GM19035 (cell line): ENCODE data around the gene TTC3.

ENCODE experiments used
- ATAC-seq: cut with Tn5 transposase; IDR thresholded peaks from one replicate; pipeline ENCODE4 v1.9.1; 2021; ENCODE audit not compliant: unreplicated experiment

TTC3 gene

DNA sequence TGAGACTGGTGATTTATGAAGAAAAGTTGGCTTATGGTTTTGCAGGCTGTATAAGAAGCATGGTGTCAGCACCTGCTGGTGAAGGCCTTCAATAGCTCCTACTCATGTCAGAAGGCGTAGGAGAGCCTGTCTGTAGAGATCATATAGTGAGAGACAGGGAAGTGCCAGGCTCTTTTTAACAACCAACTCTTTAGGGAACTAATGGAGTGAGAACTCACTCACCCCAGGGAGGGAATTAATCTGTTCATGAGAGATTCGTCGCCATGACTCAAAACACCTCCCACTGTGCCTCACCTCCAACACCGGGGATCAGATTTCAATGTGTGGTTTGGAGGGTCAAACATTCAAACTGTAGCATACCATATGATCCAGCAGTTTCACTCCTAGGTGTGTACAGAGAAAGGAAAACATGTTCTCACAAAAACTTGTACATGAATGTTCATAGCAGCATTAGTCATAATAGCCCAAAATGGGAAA, 72.6 kb downstream of the TTC3 start:
- ATAC-seq, result no peak

DNA sequence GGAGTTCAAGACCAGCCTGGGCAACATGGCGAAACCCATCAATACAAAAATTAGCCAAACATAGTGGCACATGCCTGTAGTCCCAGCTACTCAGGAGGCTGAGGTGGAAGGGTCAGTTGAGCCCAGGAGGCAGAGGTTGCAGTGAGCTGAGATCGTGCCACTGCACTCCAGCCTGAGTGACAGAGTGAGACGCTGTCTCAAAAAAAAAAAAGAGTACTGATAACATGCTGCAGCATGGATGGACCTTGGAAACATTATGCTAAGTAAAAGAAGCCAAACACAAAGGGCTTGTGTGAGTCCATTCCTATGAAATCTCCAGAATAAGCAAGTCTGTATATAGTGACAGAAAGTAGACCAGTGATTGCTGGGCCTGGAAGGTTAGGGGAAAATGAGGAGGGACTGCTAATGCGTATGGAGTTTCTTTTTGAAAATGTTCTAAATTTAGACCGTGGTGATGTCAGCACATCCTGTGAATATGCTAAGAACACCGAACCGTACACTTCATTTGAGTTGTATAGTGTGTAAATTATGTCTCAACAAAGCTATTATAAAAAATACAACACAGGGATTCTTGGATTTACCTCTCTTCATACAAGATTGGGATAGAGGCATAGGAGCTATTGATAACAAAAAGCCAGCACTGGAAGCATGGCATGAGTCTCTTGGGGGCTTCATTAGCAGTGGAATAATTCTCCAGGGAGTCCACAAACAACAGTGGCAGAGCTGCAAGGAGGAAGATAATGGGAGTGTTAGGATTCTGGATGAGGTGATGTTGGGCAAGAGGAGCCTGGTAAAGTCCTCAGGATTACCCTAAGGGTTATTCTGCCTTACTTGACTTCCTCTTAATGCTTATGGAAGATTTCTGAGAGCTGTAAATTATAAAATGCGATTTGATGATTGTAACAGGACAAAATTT, 73.5 kb downstream of the TTC3 start:
- ATAC-seq, result no peak

DNA sequence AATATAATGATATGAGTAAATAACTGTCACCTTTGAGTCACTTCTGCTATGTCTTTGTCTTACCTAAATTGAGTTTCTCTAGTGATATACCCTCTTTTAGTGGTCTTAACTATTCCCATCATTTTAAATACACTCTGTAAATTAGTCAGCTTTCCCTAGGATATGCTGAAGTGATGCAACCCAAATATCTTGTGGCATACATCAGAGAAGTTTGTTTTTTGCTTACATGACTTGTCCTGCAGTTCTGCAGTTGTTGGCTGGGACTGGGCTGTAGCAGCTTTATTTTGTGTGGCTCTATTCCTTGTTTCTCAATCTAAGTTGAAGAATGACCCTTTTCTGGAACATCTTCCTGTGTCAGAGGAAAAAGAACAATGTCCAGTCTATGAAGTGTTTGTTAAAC, 76.4 kb downstream of the TTC3 start:
- no peak for ATAC-seq

DNA sequence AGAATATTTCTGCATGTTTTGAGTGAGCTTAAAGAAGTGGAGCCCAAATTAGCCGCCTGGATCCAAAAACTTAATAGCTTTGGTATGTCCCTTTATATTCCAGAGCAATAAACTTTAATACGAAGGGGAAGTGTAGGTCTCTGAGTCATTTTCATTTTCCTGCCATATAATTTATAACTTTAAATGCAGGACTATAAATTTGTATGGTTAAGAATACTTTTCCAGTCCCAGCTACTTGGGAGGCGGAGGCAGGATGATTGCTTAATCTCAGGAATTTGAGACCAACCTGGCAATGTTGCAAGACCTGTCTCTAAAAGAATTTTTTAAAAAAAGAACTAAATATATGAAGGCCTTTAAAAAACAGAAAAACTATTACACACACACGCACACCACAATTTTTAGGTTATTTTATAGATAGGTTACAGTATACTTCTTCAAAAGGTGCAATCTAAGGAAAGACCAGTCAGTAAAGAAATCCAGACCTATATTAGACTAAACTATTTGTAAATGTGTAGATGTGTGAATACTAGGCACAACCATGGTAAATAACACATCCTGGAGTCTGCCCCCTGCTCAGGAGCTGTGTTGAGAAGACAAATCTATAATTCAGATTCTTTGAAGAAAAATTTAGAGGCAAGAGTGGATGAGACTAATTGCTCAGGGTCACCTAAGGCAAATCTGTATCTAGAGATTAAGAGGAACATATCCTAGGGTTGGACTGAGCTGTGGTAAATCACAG, 80.3 kb downstream of the TTC3 start:
- no peak for ATAC-seq

DNA sequence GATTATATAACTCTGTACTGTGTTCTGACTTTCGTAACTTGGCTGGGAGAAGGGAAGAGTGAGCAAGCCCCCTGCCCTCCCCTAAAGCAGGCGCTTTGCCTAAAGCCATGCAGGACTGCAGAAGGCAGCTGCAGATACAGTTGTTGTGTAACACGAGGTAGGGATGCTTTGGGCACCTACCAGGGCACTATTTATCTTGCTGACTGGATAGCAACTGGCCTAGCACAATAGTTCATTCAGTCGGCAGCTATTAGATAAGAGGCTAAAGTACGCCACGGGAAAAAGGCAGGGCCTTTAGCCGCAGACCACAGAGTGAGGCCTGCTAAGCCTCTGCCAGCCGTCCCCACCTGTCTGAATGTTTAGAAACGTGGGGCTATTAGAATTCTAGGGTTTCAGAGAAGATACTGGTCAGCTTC, 80.9 kb downstream of the TTC3 start:
- ATAC-seq, result no peak

DNA sequence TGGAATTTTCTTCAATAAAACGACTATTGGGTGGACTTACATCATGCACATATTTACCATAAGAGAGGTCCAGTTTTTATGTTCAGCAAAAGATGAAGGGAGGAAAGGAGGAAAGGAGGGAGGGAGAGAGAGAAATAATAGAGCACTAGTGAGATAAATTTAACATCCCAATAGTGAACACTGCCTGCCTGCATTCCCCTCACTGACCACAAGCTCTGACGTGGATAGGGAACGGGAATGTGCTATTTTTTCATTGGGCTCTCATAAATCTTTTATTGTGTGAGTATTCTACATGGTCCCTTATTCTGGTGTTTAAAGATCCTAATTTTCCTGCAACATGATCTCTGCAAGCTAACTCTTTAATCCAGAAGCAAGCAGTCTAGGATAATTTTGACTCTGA, 82.1 kb downstream of the TTC3 start:
- no peak for ATAC-seq

DNA sequence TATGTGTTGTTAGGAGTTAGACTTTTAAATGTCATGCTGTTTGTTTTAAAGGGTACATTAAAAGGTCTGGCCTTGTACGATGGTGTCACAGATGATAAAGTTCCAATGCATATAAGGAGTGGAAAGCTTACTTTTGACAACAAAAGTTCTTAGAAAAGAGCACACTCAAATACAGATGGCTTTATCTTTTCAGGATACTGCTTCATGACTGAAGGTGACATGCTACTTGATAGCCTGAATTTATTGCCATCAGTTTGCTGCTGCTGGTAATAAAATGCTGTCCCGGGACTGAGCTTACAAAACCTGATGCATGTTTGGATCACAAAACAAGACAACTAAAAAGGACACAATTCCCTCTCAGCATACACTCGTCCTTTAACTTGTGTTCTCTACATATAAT, 84.9 kb downstream of the TTC3 start:
- no peak for ATAC-seq

DNA sequence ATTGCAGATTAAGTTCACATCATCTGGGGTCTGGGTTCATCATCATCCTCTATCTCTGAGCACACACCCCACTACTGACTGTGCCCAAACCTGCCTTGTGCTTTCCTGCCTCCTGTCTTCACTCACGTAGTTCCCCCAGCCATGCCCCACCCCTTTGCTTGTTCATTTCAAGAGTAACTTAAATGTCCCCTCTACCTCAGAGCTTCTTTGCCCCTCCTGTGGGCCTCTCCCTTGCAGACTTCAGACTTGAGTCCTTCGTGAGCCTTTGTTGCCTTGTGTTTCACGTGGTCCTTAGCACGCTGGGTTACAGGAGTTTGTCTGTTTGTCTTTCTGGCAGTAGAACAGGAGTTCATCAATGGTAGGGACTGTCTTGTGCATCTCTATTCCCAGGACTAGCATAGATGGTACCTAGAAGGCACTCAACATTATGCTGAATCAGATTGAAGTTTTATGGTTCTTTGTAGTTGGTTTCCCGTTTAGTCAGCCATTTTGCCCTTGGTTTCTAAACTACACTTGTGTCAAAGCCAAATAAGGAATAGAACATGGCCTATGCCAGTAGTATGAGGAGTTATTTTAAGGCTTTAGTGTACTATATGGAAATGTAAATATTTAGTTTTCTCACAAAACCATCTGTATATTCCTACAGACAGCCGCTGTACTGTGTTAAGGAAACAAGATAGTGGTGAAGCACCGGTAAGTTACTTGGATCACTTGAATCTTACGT, 86.2 kb downstream of the TTC3 start:
- ATAC-seq, result peak; percentile 58

DNA sequence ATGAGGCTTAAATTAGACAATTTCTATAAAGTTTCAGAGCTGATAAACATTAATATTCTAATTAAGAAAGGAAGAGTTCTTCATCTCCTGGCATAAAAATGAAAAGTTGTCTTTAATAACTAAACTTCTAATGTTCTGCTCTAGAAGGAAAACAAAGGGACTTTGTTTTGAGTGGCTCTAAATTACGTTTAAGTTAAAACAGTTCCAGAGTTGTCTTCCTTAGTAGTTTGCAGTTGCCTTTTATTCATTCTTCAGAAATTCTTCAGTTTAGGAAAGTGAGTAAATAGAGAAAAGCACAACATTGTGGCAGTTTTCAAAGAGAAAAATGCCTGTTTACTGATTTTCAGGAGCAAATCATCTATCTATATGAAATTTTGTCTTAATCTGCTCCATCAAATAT, 86.9 kb downstream of the TTC3 start:
- no peak for ATAC-seq

DNA sequence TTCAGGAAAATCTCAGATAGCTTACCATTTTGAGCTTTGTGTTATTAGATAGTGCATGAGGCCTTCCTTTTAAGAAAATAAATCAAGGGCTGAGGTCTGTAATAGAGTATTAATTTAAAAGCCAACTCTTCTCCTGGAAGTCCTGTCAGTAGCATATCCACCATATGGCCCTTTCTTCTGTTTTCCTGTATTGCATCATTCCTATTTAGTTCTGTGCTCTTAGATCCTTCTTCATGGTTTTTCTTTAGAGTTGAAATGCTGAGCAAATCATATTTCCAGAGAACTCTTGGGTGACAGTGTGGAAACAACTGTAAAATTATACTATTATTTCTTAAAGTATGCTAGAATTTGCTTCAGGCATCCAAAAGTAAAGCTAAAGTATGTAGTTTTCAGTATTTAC, 91.7 kb downstream of the TTC3 start:
- ATAC-seq, result no peak

DNA sequence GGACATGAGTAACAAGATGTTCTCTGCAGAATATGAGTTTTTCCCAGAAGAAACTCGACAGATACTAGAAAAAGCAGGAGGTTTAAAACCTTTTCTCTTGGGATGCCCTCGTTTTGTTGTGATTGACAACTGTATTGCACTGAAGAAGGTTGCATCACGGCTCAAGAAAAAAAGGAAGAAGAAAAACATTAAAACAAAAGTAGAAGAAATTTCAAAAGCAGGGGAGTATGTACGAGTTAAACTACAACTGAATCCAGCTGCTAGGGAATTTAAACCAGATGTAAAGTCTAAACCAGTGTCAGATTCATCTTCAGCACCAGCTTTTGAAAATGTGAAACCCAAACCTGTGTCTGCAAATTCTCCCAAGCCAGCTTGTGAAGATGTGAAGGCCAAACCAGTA, 92.5 kb downstream of the TTC3 start:
- no peak for ATAC-seq

DNA sequence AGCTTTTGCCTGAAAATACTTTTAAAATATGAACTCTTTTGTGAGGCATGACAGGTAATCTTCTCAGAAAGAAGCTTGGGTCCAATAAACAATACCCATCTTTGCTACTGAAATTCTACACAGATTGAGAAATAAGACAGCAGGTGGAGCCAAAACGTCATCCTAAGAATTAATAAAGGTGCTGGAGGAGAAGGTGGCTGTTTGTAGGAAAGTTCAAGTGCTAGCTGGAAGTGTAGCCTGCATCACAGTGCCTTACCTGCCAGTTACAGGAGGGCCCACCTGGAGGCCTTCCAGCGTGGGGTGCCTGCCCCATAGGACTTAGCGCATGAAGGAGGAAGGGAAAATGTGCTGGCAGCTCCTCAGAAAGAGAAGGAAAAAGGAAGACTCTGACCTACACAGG, 93.7 kb downstream of the TTC3 start:
- no peak for ATAC-seq

DNA sequence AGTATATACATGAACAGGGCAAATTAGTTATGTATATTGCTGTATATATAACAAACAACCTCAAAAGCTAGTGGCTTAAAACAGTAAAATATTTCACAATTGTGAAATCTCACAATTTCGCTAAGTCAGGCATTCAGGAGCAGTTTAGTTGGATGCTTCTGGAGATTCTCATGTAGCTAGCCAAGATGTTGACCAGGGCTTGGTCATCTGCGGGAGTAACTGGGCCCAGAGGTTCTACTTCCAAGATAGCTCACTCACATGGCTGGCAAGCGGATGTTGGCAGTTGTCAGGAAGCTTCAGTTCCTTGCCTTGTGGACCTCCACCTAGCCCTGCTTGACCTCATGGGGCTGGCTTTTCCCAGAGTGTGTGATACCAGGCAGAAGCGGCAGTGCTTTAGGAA, 95.6 kb downstream of the TTC3 start:
- no peak for ATAC-seq

DNA sequence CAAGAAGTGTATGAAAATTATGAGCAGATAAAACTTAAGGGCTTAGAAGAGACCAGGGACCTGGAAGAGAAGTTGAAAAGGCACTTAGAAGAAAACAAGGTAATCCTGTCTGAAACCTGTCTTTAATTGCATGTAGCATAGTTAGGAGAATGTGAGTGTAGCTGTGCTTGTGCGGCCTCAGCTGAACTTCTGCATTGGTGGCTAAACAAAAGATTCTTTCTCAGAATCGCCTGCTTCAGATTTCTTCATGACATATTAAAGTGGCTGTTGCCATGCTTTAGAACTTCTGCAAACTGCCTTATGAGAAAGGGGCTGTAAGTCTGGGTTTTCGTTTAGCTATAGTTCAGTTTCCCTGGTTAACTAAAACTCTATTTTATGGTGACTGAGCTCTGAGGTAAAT, 99.6 kb downstream of the TTC3 start:
- ATAC-seq, result no peak

DNA sequence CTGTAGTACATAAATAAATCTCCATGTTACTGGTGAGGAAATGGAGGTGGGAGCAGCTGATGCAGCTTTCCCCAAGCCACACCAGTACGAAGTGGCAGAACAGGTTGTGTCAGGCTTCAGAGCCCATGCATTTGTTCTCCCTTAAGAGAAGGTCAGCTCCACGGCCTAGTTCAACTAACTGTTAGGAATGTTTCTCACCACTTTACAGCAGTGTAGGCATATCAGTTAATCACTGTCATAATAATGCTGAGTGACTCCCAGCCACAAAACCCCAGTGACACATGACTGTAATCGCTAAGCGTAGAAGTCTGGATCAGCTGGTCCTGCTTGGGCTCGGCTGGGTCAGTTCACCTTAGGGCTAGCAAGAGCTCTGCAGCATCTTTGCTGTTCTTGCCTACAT, 103.7 kb downstream of the TTC3 start:
- no peak for ATAC-seq

DNA sequence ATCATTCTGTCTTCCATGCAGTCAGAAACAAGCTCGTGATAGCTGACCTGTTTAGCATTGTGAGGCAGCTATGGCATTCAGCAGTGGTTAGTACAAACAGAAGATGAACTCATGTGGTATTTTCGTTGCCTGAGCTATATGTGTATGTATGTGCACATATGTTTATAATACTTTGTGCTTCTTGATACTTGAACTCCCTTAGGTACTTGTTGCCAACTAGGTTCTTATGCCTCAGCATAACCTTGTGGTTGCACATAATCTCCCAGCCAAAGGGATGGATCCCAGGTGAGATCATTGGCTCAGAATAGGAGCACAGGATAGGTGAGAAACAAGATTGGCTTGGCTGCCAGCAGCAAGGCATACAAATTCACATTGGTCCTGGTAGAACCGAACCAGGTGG, 108.0 kb downstream of the TTC3 start:
- no peak for ATAC-seq

DNA sequence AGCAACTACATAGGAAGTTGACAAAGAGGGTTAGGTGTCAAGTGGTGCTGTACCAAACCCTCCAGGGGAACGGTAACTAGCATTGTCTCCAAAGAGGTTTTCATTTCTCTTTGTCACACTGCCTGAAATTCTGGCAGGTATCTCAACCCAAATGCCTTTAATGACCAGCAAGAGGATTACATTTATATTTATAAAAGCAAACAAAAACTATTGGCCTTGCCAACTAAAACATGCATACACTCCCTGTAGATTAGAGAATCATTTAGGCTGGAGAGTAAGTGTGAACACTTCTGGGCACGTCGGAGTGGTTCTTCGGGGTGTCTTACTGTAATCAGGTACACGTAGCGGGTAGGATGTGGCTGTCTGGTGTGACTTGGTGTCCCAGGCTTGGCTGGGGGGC, 109.2 kb downstream of the TTC3 start:
- no peak for ATAC-seq

DNA sequence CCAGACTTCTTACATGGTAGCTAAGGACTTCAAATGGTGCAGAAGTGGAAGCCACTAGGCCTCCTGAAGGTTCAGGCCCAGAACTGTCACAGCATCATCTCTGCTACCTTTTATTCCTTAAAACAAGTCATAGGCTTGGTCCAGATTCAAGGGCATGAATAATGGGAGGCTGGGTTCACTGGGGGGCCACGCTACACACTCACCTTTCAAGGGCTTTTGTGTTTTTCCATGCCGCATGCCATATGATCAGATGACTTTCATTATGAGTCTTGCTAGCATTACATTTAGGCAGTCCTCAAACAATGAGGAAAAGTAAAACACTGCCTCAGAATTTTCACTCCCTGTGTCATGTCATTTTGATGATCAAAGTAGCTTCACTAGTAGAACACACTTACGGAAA, 110.7 kb downstream of the TTC3 start:
- no peak for ATAC-seq

DNA sequence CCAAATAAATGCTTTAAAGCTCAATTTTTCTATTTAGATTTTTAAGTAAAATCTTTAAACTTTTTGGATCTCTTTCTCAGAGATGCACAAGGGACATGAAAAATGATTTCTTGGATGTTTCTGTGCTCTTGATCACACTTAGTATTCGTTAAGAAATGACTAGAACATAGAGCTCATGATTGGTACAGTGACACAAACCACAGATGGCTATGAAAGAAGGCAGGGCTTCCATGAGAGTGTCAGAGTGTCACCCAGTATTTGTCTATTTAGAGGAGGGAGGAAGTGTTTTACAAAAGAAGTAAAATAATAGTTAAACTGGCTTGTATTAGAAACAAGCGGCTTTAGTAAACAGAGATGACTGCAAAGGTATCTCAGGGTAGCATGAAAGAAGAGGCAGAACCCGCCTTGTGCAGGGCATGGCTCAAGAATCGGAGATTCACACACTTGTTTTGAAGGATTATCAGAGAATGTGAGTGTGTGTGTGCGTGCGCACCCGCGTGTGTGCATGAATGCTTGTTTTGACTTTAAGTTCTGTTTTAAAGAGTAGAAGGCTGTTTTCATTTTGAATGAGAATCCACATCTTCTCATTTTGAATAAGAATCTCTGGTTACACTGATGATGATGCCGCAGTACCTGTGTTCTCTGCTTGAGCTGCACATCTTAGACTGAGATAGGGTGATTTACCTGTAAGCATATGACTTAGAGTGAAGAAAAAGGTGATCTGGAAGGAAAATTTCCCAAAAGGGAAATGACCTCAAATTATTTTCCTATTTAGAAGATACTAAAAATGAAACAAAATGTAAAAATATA, 111.9 kb downstream of the TTC3 start:
- ATAC-seq, result no peak

DNA sequence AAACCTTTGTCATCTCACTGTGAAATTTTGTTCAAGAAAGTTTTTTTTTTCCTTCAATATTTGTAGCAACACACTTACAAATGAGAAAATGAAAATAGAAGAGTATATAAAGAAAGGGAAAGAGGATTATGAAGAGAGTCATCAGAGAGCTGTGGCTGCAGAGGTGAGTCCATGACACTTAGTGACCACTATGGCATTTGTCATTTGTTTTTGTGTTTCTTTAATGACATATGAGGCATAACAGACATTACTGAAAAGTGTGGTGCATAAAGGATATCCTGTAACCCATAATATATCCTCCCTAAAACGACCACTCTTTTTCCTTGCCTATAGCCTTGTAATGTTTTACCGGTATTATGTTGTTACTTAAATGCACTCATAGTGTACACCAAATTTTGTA, 113.9 kb downstream of the TTC3 start:
- ATAC-seq, result no peak

DNA sequence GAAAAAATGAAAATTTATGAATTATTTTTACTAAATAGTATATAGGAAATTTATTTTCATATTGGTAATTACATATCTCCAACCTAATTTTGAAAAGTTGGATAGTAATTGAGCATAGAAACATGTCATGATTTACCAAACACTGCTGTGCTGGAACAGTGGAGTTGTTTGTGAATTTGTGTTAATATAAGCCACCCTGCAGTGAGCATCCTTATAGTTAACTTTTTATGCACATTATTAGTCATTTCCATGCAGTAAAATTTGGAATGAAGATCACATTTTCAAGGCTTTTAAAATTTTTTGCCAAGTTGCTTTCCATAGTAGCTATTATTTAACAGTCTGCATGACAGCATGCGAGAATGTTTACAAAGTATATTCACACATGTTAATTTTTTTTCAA, 115.8 kb downstream of the TTC3 start:
- ATAC-seq, result no peak
